GM12874 (cell line): ENCODE measurements around the gene PCGF2.

Source experiments
- TF ChIP-seq, protein P1 (sequence below): IDR thresholded peaks from 2 replicates; pipeline ENCODE4 v1.5.1; 2011; ENCODE audit warnings: low read depth, mild to moderate bottlenecking, control low read depth, low read length, moderate library complexity; ENCODE audit not compliant: insufficient read depth

The PCGF2 gene

DNA sequence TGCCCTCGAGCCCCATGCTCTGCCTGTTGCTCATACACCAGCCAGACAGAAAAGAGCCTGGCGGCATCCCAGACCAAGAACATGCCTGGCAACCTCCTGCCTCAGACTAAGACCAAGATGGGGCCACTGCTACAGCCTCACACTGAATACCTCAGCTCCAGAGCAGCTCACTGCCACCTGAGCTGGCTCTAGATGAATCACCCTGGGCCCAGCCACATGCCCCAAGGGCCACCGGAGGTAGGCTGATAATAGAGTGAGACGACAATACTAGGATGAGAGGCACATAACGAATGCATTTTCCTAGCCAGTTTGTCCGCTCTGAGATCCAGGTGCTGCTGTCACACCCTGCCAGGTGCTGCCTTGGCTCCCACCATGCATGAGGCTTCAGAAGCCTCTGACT, 38.2 kb upstream of the PCGF2 start:
- TF ChIP-seq, protein P1, sequence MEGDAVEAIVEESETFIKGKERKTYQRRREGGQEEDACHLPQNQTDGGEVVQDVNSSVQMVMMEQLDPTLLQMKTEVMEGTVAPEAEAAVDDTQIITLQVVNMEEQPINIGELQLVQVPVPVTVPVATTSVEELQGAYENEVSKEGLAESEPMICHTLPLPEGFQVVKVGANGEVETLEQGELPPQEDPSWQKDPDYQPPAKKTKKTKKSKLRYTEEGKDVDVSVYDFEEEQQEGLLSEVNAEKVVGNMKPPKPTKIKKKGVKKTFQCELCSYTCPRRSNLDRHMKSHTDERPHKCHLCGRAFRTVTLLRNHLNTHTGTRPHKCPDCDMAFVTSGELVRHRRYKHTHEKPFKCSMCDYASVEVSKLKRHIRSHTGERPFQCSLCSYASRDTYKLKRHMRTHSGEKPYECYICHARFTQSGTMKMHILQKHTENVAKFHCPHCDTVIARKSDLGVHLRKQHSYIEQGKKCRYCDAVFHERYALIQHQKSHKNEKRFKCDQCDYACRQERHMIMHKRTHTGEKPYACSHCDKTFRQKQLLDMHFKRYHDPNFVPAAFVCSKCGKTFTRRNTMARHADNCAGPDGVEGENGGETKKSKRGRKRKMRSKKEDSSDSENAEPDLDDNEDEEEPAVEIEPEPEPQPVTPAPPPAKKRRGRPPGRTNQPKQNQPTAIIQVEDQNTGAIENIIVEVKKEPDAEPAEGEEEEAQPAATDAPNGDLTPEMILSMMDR = no peak

DNA sequence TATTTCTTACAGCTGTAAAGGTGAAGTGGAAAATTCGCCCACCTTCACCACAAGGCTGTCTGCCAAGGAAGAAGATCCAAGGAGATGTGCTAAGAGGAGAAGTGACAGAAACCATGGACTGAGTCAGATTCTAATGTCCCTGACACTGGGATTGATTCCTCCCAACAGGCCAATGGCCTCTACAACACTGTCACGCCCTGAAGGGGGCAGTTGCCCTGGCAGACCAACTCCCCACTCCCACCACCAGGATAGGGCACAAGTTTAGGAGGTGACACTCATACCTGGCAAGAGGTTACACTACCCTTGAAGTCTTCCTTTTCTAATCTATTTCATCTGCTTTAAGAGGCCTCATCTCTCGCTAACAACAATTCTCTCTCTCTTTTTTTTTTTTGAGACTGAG, 35.1 kb upstream of the PCGF2 start:
- TF ChIP-seq, protein P1 = no peak

DNA sequence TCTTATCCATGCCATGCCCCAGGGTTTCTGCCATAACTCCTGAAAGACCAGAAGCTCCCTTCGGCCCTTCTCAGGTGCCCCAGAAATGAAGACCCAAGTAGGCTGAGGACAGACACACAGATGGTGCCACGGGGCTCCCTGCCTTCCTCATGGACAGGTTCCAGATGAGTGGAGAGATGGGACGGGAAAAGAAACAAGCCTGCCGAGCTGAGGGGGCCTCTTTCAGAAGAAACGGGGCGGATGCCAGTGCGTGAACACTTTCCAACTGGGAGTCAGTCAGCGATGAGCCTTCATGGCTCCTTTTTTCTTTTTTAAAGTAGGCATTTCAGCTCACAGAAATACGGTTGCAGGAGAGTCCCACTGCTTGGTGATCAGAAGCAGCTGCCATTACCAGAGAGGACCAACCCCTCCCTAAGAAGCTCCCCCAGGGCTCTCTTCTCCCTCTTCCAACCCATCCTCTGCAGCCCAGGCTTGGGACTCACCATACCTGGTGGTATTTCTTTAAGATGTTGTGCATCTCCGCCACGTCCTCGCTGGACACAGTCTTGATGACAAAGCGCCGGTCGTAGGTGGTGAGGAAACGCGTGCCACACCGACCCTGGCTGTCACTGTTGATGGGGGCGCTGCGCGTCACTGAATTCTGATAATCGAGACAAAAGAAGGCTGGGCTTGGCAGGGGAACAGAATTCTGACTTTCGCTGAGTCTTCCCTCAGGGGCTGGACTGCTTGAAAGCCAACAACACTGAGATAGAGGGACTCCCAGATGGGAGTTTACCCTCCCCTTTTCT, 32.0 kb upstream of the PCGF2 start:
- TF ChIP-seq, protein P1 = no peak

DNA sequence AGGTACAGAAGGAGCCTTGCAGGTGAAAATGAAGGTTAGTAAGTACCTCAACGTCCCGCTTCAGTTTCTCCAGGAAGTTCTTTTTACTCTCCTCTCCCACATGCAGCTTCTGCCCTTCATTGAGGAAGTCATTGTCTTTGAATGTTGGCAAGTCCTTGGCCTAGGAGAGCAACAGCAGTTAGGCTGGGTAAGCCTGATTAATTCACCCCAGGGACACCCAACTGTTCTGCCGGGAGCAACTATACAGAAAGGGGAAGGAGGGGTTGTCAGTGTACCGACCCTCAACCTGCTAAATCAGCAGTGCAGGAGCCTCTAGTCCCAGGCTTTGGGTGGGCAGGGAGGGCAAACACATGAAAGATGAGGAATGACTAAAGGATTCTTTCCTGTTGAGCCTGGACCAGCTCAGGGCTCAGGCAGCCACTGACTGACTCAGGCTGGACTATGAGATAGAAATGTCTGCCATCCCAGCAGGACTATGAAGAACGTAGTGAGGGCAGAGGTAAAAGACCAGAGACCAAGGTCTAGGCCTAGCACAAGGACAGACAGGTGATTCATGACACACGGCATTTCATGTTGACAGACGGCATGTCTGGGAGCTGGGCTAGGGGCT, 29.6 kb upstream of the PCGF2 start:
- TF ChIP-seq, protein P1 = no peak

DNA sequence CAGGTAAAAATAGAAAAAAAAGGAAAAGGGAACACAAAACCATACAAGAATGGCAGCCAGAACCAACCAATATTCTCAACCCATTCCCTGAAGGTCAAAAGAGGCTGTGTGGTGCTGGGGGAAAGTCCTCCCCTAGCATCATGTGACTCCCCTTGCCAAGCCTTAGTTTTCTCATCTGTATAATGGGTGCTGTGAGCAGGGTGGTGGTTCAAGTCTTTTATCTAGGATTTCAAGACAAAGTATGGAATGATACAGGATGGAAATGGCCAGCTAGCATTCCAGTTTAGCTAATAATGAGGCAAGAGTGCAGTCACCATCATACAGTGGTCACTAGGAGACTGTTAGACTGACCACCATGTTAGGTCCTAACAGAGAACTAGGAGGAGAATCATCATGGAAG, 25.1 kb upstream of the PCGF2 start:
- TF ChIP-seq, protein P1 = no peak

DNA sequence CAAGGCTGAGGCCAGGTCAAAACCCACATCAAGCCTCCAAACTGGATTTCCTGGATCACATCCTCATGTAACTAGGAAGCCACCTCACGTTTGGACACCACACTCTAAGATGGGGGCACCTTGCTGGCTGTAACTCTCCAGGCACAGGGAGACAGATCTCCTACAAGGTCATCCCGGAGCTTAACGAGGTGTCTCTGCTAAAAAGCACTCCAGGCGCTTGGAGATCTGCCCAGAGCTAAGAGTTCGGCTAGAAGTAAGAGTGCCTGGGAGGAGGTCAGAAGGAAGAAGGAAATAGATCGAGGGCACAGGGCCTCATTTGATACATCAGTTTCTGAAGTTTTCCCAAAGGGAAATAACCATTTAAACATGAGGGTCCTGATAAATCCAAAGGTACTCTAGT, 20.3 kb upstream of the PCGF2 start:
- TF ChIP-seq, protein P1 = no peak

DNA sequence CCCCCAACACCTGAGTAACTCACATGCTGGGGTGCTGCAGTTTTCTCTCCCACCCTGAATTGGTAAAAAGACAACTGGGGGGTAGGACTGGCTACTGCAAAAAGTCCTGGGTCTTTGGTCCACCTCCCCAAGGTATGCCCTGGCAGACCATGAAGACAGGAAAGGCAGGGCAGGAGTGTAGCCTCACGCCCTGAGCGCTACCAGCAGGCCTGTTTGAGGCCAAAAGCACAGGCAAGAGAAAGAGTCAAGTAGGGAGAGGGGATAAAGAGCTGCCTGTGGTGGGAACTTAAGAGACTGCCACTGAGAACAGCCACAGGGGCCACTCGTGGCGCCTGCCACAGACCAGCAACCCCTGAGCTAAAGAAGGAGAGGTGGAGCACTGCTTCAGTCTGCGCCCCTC, 18.2 kb upstream of the PCGF2 start:
- TF ChIP-seq, protein P1 = no peak
